GM23338 (cell line): Measurements from ENCODE around the gene KIF15. TPM values are rescaled to one million over a fixed set of nuclear protein-coding genes. Genes with fewer than 3 reads are reported as not detected.
A peak's percentile ranks its signal among the peaks of the same experiment; 100 is the strongest.

Experiments used
- ATAC-seq: fragments of 200-7000 bp; cut with Tn5 transposase; 3 replicates; pipeline ENCODE4 v1.9.1; 2020
- DNase-seq: peaks from one replicate; pipeline ENCODE4 v3.0.0-alpha.2; 2015; ENCODE audit warnings: low spot score
- H2AFZ ChIP-seq: fragments of 200-600 bp; sonication (generic); 2 replicates; pipeline ENCODE4 v1.8.0; 2016; ENCODE audit warnings: antibody characterized with exemption, mild to moderate bottlenecking, moderate library complexity
- H3F3A ChIP-seq: fragments of 200-600 bp; sonication (generic); replicated peaks from 2 replicates; pipeline ENCODE4 v1.8.0; 2017; ENCODE audit warnings: antibody characterized with exemption, mixed run types, low read depth
- H3K27ac ChIP-seq: fragments of 200-600 bp; sonication (generic); 2 replicates; pipeline ENCODE4 v1.6.1; 2016; ENCODE audit warnings: low read depth
- H3K27me3 ChIP-seq: fragments of 200-600 bp; sonication (generic); 2 replicates; pipeline ENCODE4 v1.8.0; 2016; ENCODE audit warnings: mild to moderate bottlenecking, mixed run types, moderate library complexity; ENCODE audit not compliant: insufficient read depth
- H3K36me3 ChIP-seq: fragments of 200-600 bp; sonication (generic); 2 replicates; pipeline ENCODE4 v1.8.0; 2016; ENCODE audit warnings: mild to moderate bottlenecking; ENCODE audit not compliant: insufficient read depth
- H3K4me1 ChIP-seq: fragments of 200-600 bp; sonication (generic); 2 replicates; pipeline ENCODE4 v1.8.0; 2016; ENCODE audit warnings: mild to moderate bottlenecking, moderate library complexity; ENCODE audit not compliant: insufficient read depth
- H3K4me2 ChIP-seq: fragments of 200-600 bp; sonication (generic); 2 replicates; pipeline ENCODE4 v1.7.1; 2017; ENCODE audit warnings: mixed run types
- H3K4me3 ChIP-seq: fragments of 200-600 bp; sonication (generic); 2 replicates; pipeline ENCODE4 v1.6.1; 2016; ENCODE audit warnings: mixed run types
- H3K79me2 ChIP-seq: fragments of 200-600 bp; sonication (generic); replicated peaks from 2 replicates; pipeline ENCODE4 v1.8.0; 2017; ENCODE audit warnings: mild to moderate bottlenecking; ENCODE audit not compliant: insufficient read depth
- H3K9me2 ChIP-seq: fragments of 200-600 bp; sonication (generic); 2 replicates; pipeline ENCODE4 v1.8.0; 2017; ENCODE audit not compliant: insufficient read depth
- H4K20me1 ChIP-seq: fragments of 200-600 bp; sonication (generic); replicated peaks from 2 replicates; pipeline ENCODE4 v1.8.0; 2017; ENCODE audit warnings: mild to moderate bottlenecking; ENCODE audit not compliant: insufficient read depth
- H3K27ac Mint-ChIP-seq: 2 replicates; pipeline ENCODE4 v1.8.0; 2020; ENCODE audit warnings: inconsistent platforms, mild to moderate bottlenecking, moderate library complexity, mixed read lengths
- H3K27me3 Mint-ChIP-seq: 3 replicates; pipeline ENCODE4 v1.8.0; 2022; ENCODE audit warnings: low read depth, mild to moderate bottlenecking, moderate library complexity, mixed read lengths, inconsistent platforms; ENCODE audit not compliant: insufficient read depth, poor library complexity
- H3K36me3 Mint-ChIP-seq: 3 replicates; pipeline ENCODE4 v1.8.0; 2021; ENCODE audit warnings: low read depth, mild to moderate bottlenecking, inconsistent platforms, moderate library complexity, mixed read lengths
- H3K4me1 Mint-ChIP-seq: 3 replicates; pipeline ENCODE4 v1.8.0; 2020; ENCODE audit warnings: mild to moderate bottlenecking, inconsistent platforms, mixed read lengths
- H3K4me3 Mint-ChIP-seq: 3 replicates; pipeline ENCODE4 v1.8.0; 2021; ENCODE audit warnings: moderate library complexity, mild to moderate bottlenecking, inconsistent platforms, mixed read lengths
- H3K9me3 Mint-ChIP-seq: 3 replicates; pipeline ENCODE4 v1.8.0; 2020; ENCODE audit warnings: moderate library complexity, mild to moderate bottlenecking, inconsistent platforms, mixed read lengths
- CREB1 ChIP-seq: fragments of 250-450 bp; sonication (Bioruptor Pico); IDR thresholded peaks from 2 replicates; pipeline ENCODE4 v1.5.0; 2020; ENCODE audit warnings: low read depth, mild to moderate bottlenecking, moderate library complexity
- CTCF ChIP-seq, 2 experiments: fragments of 200-600 bp in 1 of 2; sonication (generic) in 1 of 2; conservative IDR thresholded peaks; 2 replicates each; pipeline versions ENCODE4 v1.5.1 to v1.6.1; 2016 to 2017; ENCODE audit warnings: antibody characterized with exemption in 2 of 2, low read depth in 2 of 2, mild to moderate bottlenecking in 2 of 2, moderate library complexity in 1 of 2
- EZH2 ChIP-seq: fragments of 200-600 bp; sonication (generic); IDR thresholded peaks from one replicate; pipeline ENCODE4 v1.8.0; 2017; ENCODE audit warnings: antibody characterized with exemption, mild to moderate bottlenecking, low read depth; ENCODE audit not compliant: unreplicated experiment
- JUNB ChIP-seq: IDR thresholded peaks from one replicate; pipeline ENCODE4 v1.6.1; 2016; ENCODE audit warnings: antibody characterized with exemption; ENCODE audit not compliant: unreplicated experiment
- NANOG ChIP-seq: IDR thresholded peaks from 2 replicates; pipeline ENCODE4 v1.6.1; 2016; ENCODE audit warnings: antibody characterized with exemption, borderline replicate concordance
- POLR2AphosphoS5 ChIP-seq: IDR thresholded peaks from 2 replicates; pipeline ENCODE4 v1.6.1; 2016; ENCODE audit warnings: antibody characterized with exemption, low read depth
- ZNF114 ChIP-seq: fragments of 250-450 bp; sonication (Bioruptor Pico); IDR thresholded peaks from 2 replicates; pipeline ENCODE4 v1.5.0; 2020; ENCODE audit warnings: mild to moderate bottlenecking, moderate library complexity
- polyA plus RNA-seq: library from polyadenylated mRNA; unstranded; fragments of >200 nt; fragmentation: Nextera tagmentation; extraction: Ambion mirVana; gene quantifications from 2 replicates; pipeline ENCODE4 v1.2.1, GENCODE V29; 2016
- total RNA-seq: library from RNA; depleted of rRNA; stranded (reverse); fragments of >200 nt; shearing (Covaris generic); gene quantifications from 2 replicates; pipeline ENCODE4 v1.2.3, GENCODE V29; 2014
- TF ChIP-seq, protein P1 (sequence below): IDR thresholded peaks from 2 replicates; pipeline ENCODE4 v1.6.1; 2016; ENCODE audit warnings: antibody characterized with exemption
- TF ChIP-seq, protein P2 (sequence below): fragments of 250-450 bp; sonication (Bioruptor Pico); IDR thresholded peaks from 2 replicates; pipeline ENCODE4 v1.5.0; 2020; ENCODE audit warnings: mild to moderate bottlenecking, moderate library complexity

KIF15 gene
- total and polyA plus RNA-seq, 2 experiments from 2014 or later, result 21.2 to 25.8 TPM

GRCh38 chr3:44729384-44729910 lies 32.1 kb upstream of the KIF15 start, which contains the start of gene ZNF501:
Gene ZNF501 (plus strand): TSS chr3:44729635. CDS start chr3:44734422, 4,787 bp downstream.
- H2AFZ ChIP-seq, result peak within 1 kb of the TSS; percentile 100
- H3K27ac ChIP-seq, result peak within 1 kb of the TSS; percentile 74; the same call in 1 of the 2 replicates
- peaks cover 6% of the 10 kb centered on the region for H3K27me3 Mint-ChIP-seq
- H3K27me3 ChIP-seq, result no peaks in the 10 kb centered on the region
- H3K4me1 Mint-ChIP-seq, result no peaks in the 10 kb centered on the region
- H3F3A ChIP-seq, result 0 out of 2 replicates have a peak, but pooled peaks cover 2% of the 10 kb centered on the region
- H3K9me2 ChIP-seq, result peaks cover 10% of the 10 kb centered on the region
- H3K4me1 ChIP-seq, result peaks cover 4% of the 10 kb centered on the region; the same call in 1 of the 2 replicates
- H3K27ac Mint-ChIP-seq, result peak within 1 kb of the TSS; percentile 89
- no peaks in the 10 kb centered on the region for H4K20me1 ChIP-seq
- peak; percentile 98 for DNase-seq
- H3K79me2 ChIP-seq, result 0 out of 2 replicates have a peak, but pooled peaks cover 3% of the 10 kb centered on the region
- peak within 1 kb of the TSS; percentile 91 for H3K4me3 Mint-ChIP-seq
- H3K36me3 ChIP-seq, result peaks cover 27% of the 10 kb centered on the region
- peak; percentile 85 for TF ChIP-seq POLR2AphosphoS5
- TF ChIP-seq, protein P1, sequence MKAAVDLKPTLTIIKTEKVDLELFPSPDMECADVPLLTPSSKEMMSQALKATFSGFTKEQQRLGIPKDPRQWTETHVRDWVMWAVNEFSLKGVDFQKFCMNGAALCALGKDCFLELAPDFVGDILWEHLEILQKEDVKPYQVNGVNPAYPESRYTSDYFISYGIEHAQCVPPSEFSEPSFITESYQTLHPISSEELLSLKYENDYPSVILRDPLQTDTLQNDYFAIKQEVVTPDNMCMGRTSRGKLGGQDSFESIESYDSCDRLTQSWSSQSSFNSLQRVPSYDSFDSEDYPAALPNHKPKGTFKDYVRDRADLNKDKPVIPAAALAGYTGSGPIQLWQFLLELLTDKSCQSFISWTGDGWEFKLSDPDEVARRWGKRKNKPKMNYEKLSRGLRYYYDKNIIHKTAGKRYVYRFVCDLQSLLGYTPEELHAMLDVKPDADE, result peak; percentile 87
- no peak for TF ChIP-seq ZNF114 (CRISPR knock-in tag)
- no peak for TF ChIP-seq NANOG
- TF ChIP-seq, protein P2, sequence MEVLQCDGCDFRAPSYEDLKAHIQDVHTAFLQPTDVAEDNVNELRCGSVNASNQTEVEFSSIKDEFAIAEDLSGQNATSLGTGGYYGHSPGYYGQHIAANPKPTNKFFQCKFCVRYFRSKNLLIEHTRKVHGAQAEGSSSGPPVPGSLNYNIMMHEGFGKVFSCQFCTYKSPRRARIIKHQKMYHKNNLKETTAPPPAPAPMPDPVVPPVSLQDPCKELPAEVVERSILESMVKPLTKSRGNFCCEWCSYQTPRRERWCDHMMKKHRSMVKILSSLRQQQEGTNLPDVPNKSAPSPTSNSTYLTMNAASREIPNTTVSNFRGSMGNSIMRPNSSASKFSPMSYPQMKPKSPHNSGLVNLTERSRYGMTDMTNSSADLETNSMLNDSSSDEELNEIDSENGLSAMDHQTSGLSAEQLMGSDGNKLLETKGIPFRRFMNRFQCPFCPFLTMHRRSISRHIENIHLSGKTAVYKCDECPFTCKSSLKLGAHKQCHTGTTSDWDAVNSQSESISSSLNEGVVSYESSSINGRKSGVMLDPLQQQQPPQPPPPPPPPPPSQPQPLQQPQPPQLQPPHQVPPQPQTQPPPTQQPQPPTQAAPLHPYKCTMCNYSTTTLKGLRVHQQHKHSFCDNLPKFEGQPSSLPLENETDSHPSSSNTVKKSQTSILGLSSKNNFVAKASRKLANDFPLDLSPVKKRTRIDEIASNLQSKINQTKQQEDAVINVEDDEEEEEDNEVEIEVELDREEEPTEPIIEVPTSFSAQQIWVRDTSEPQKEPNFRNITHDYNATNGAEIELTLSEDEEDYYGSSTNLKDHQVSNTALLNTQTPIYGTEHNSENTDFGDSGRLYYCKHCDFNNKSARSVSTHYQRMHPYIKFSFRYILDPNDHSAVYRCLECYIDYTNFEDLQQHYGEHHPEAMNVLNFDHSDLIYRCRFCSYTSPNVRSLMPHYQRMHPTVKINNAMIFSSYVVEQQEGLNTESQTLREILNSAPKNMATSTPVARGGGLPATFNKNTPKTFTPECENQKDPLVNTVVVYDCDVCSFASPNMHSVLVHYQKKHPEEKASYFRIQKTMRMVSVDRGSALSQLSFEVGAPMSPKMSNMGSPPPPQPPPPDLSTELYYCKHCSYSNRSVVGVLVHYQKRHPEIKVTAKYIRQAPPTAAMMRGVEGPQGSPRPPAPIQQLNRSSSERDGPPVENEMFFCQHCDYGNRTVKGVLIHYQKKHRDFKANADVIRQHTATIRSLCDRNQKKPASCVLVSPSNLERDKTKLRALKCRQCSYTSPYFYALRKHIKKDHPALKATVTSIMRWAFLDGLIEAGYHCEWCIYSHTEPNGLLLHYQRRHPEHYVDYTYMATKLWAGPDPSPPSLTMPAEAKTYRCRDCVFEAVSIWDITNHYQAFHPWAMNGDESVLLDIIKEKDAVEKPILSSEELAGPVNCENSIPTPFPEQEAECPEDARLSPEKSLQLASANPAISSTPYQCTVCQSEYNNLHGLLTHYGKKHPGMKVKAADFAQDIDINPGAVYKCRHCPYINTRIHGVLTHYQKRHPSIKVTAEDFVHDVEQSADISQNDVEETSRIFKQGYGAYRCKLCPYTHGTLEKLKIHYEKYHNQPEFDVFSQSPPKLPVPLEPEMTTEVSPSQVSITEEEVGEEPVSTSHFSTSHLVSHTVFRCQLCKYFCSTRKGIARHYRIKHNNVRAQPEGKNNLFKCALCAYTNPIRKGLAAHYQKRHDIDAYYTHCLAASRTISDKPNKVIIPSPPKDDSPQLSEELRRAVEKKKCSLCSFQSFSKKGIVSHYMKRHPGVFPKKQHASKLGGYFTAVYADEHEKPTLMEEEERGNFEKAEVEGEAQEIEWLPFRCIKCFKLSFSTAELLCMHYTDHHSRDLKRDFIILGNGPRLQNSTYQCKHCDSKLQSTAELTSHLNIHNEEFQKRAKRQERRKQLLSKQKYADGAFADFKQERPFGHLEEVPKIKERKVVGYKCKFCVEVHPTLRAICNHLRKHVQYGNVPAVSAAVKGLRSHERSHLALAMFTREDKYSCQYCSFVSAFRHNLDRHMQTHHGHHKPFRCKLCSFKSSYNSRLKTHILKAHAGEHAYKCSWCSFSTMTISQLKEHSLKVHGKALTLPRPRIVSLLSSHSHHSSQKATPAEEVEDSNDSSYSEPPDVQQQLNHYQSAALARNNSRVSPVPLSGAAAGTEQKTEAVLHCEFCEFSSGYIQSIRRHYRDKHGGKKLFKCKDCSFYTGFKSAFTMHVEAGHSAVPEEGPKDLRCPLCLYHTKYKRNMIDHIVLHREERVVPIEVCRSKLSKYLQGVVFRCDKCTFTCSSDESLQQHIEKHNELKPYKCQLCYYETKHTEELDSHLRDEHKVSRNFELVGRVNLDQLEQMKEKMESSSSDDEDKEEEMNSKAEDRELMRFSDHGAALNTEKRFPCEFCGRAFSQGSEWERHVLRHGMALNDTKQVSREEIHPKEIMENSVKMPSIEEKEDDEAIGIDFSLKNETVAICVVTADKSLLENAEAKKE, result no peak
- TF ChIP-seq CREB1 (CRISPR knock-in tag), result peak; percentile 99
- no peak for TF ChIP-seq JUNB
- TF ChIP-seq EZH2, result no peak
- no peak for TF ChIP-seq CTCF (conservative IDR thresholded peaks at IDR 0.05; ENCODE audit: low read depth in 2 of 2)
- ATAC-seq, result peak; percentile 99
- peak within 1 kb of the TSS; percentile 81 for H3K4me2 ChIP-seq
- peaks cover 95% of the 10 kb centered on the region for H3K9me3 Mint-ChIP-seq
- peaks cover 83% of the 10 kb centered on the region for H3K36me3 Mint-ChIP-seq
- peak within 1 kb of the TSS; percentile 88 for H3K4me3 ChIP-seq
